ENCODE results near the gene TSPAN18. TPM values are rescaled to one million over a fixed set of nuclear protein-coding genes. Genes with fewer than 3 reads are reported as not detected.

The TSPAN18 gene
- total and polyA plus RNA-seq, 11 donors, result 40.0 to 151 (median 74.9) TPM

GRCh38 chr11:44912270-44912987 lies 185.7 kb downstream of the TSPAN18 start:
- Histone ChIP-seq H3K27ac (peak overlapping the region in 2 of 12 donors; percentile 39 to 58), H3K27me3 (no peaks in the 10 kb centered on the region), H3K4me1 (peaks cover 0 to 58% (median 35%) of the 10 kb centered on the region in 12 donors), H3K9me3 (no peaks in the 10 kb centered on the region), H3K4me3 (no peak overlapping the region), H3K36me3 (peaks cover 0 to 43% (median 2%) of the 10 kb centered on the region in 9 donors)
- intact Hi-C loops (cut with DNase I), result loop anchor here in 8 of 10 donors (5.0 kb wide), 4 partner anchors 135 to 355 kb away; partner anchors contain the start of gene TSPAN18 (in 5 of the 8)
- TF ChIP-seq, protein P1, sequence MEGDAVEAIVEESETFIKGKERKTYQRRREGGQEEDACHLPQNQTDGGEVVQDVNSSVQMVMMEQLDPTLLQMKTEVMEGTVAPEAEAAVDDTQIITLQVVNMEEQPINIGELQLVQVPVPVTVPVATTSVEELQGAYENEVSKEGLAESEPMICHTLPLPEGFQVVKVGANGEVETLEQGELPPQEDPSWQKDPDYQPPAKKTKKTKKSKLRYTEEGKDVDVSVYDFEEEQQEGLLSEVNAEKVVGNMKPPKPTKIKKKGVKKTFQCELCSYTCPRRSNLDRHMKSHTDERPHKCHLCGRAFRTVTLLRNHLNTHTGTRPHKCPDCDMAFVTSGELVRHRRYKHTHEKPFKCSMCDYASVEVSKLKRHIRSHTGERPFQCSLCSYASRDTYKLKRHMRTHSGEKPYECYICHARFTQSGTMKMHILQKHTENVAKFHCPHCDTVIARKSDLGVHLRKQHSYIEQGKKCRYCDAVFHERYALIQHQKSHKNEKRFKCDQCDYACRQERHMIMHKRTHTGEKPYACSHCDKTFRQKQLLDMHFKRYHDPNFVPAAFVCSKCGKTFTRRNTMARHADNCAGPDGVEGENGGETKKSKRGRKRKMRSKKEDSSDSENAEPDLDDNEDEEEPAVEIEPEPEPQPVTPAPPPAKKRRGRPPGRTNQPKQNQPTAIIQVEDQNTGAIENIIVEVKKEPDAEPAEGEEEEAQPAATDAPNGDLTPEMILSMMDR (IDR thresholded peaks at IDR 0.05), result no peak
- TF ChIP-seq POLR2A (IDR thresholded peaks at IDR 0.05), result no peak
- DNase-seq (peak in 1 of 5 donors; percentile 43), ATAC-seq (peak in 1 of 4 donors; percentile 9)
- 62 to 73% (median 63%) methylated on average over 12 of the region's 12 CpGs for WGBS, 4 donors

DNA sequence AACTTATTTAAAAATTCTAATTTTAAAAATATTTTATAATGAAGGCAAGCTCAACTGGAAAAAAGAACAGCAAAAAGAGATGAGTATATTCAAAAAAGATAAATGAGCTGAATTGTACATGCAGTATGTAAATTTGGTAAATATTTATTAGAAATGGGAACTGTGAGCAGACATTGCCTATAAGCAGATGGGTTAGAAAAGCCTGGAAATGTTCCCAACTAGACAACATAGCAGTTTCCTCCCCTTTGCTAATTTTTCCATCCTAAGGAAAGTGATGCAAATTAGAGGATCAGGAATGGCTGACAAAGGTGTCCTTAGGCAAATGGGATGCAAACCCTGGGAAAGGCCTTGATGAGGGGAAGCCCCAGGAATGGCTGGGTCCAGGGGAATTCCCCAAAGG lies 186.7 kb downstream of the TSPAN18 start:
- Histone ChIP-seq H3K36me3 (peaks cover 0 to 46% (median 2%) of the 10 kb centered on the region in 9 donors), H3K9me3 (no peaks in the 10 kb centered on the region), H3K27me3 (no peaks in the 10 kb centered on the region), H3K4me3 (no peak overlapping the region), H3K4me1 (peaks cover 0 to 58% (median 36%) of the 10 kb centered on the region in 12 donors), H3K27ac (no peak overlapping the region)
- intact Hi-C loops (cut with DNase I), result loop anchor here in 8 of 10 donors (5.0 kb wide), 4 partner anchors 136 to 356 kb away; partner anchors contain the start of gene TSPAN18 (in 5 of the 8)
- DNase-seq (no peak), ATAC-seq (no peak)
- TF ChIP-seq POLR2A (IDR thresholded peaks at IDR 0.05), result no peak
- TF ChIP-seq, protein P1 (IDR thresholded peaks at IDR 0.05), result no peak

DNA sequence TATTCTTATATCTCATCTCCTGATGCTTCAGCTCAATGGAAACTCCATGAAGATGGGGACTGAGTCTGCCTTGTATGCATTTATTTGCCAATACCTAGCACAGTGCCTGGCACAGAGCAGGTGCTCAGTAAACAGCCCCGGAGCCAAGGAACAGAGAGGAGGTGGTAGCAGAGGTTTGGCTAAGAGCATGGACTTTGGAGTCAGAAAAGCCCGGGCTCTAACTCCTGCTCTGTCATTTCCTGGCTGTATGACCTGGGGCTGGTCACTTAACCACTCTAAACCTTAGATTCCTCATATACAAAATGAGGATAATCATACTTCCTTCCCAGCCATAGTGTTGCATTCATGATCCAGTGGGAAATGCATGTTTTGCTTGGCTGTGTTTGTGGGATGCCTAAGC lies 187.3 kb downstream of the TSPAN18 start:
- WGBS, 4 donors, result 64 to 92% (median 84%) methylated on average over 2 of the region's 2 CpGs
- no peak overlapping the region for H3K27ac ChIP-seq
- ATAC-seq (no peak), DNase-seq (no peak)
- TF ChIP-seq, protein P1 (IDR thresholded peaks at IDR 0.05), result no peak
- no peak for TF ChIP-seq POLR2A (IDR thresholded peaks at IDR 0.05)
- H3K4me1 ChIP-seq, result peaks cover 0 to 58% (median 36%) of the 10 kb centered on the region in 12 donors
- H3K36me3 ChIP-seq, result peaks cover 0 to 44% (median 4%) of the 10 kb centered on the region in 9 donors
- no peaks in the 10 kb centered on the region for H3K27me3 ChIP-seq
- intact Hi-C loops (cut with DNase I), result loop anchor here in 8 of 10 donors (5.0 kb wide), 4 partner anchors 137 to 357 kb away; partner anchors contain the start of gene TSPAN18 (in 5 of the 8)
- H3K9me3 ChIP-seq, result no peaks in the 10 kb centered on the region
- no peak overlapping the region for H3K4me3 ChIP-seq

- ATAC-seq (no peak), DNase-seq (no peak)
- H3K9me3 ChIP-seq, result no peaks in the 10 kb centered on the region
- no peak overlapping the region for H3K27ac ChIP-seq
- peaks cover 0 to 51% (median 34%) of the 10 kb centered on the region in 12 donors for H3K4me1 ChIP-seq
- H3K36me3 ChIP-seq, result peaks cover 0 to 47% (median 10%) of the 10 kb centered on the region in 9 donors
- intact Hi-C loops (cut with DNase I), result loop anchor here in 1 of 10 donors (5.0 kb wide), 1 partner anchor 353 kb away; no protein-coding TSS in a partner anchor
- no peak overlapping the region for H3K4me3 ChIP-seq
- H3K27me3 ChIP-seq, result no peaks in the 10 kb centered on the region
- 75 to 92% (median 81%) methylated on average over 8 to 10 of the region's 10 CpGs for WGBS, 4 donors
- TF ChIP-seq POLR2A (IDR thresholded peaks at IDR 0.05), result no peak
- TF ChIP-seq, protein P1 (IDR thresholded peaks at IDR 0.05), result no peak
These were observed 188.2 kb downstream of the TSPAN18 start for GRCh38 chr11:44915004-44915403.
